ENCODE measurements around the gene CACNA1B.

CACNA1B gene

GRCh38 chr9:137853392-137853995 lies 24.1 kb upstream of the CACNA1B start:
- TF ChIP-seq ZBTB7A (IDR thresholded peaks at IDR 0.05; ENCODE audit: low read depth) (no peak), MAX (IDR thresholded peaks at IDR 0.05) (no peak), NFIC (IDR thresholded peaks at IDR 0.05) (no peak)

- TF ChIP-seq CEBPB (IDR thresholded peaks at IDR 0.05) (no peak), YY1 (IDR thresholded peaks at IDR 0.05; ENCODE audit: low read depth) (no peak), MAX (IDR thresholded peaks at IDR 0.05) (no peak), NFIC (IDR thresholded peaks at IDR 0.05) (no peak), ZBTB7A (IDR thresholded peaks at IDR 0.05; ENCODE audit: low read depth) (no peak), REST (IDR thresholded peaks at IDR 0.05; ENCODE audit: low read depth) (no peak), FOXM1 (IDR thresholded peaks at IDR 0.05; ENCODE audit: borderline replicate concordance, low read depth) (no peak), CREB1 (IDR thresholded peaks at IDR 0.05; ENCODE audit: low read depth) (no peak), EP300 (IDR thresholded peaks at IDR 0.05; ENCODE audit: borderline replicate concordance) (no peak), TEAD4 (IDR thresholded peaks at IDR 0.05) (no peak), RAD21 (IDR thresholded peaks at IDR 0.05; ENCODE audit: low read depth) (no peak), USF1 (IDR thresholded peaks at IDR 0.05) (no peak), EGR1 (IDR thresholded peaks at IDR 0.05) (no peak), TAF1 (IDR thresholded peaks at IDR 0.05; ENCODE audit: low read depth) (no peak), TCF12 (IDR thresholded peaks at IDR 0.05; ENCODE audit: low read depth) (no peak)
Measured at GRCh38 chr9:137860361-137860760, 17.2 kb upstream of the CACNA1B start.

GRCh38 chr9:137865581-137866145 lies 11.9 kb upstream of the CACNA1B start:
- TF ChIP-seq ZBTB7A (IDR thresholded peaks at IDR 0.05; ENCODE audit: low read depth), result no peak
- TF ChIP-seq EGR1 (IDR thresholded peaks at IDR 0.05), result no peak
- TF ChIP-seq RAD21 (IDR thresholded peaks at IDR 0.05; ENCODE audit: low read depth), result no peak
- TF ChIP-seq TAF1 (IDR thresholded peaks at IDR 0.05; ENCODE audit: low read depth), result no peak
- TF ChIP-seq CEBPB (IDR thresholded peaks at IDR 0.05), result no peak
- no peak for TF ChIP-seq CREB1 (IDR thresholded peaks at IDR 0.05; ENCODE audit: low read depth)

DNA sequence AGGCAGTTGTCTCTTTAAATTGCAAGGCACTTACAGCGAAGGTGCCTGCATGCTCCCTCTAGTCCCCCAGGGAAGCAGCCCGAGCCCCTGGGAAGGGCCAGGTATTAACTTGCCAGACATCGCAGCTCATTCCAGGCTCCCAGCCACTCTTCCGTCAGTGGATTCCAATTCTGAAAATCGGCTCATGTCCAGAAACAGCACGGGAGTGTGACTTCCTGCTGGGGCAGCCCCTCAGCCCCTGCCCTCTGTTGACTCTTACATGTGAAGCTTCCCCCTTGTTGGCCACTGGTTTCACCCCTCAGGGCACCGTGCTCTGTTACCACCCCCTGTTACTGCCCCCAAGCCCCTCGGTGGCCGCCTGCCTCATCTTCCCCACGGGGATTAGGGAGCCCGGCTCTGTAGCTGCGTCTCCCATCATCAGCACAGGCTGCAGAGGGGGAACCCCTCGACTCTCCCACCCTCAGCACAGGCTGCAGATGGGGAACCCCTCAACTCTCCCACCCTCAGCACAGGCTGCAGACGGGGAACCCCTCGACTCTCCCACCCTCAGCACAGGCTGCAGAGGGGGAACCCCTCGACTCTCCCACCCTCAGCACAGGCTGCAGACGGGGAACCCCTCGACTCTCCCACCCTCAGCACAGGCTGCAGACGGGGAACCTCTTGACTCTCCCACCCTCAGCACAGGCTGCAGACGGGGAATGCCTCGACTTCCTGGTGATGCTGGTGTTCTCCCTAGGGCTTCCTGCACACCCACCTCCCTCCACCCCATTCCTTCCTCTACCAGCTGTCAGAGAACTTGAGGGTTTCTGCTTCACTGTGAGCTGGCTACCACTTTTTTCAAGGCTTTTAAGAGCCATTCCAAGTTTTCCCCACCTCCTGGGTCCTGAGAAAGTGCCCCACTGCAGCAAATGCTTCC lies 11.1 kb upstream of the CACNA1B start:
- no peak for TF ChIP-seq CREB1 (IDR thresholded peaks at IDR 0.05; ENCODE audit: low read depth)
- no peak for TF ChIP-seq TAF1 (IDR thresholded peaks at IDR 0.05; ENCODE audit: low read depth)
- no peak for TF ChIP-seq YY1 (IDR thresholded peaks at IDR 0.05; ENCODE audit: low read depth)
- TF ChIP-seq FOXM1 (IDR thresholded peaks at IDR 0.05; ENCODE audit: borderline replicate concordance, low read depth), result no peak
- TF ChIP-seq CEBPB (IDR thresholded peaks at IDR 0.05), result no peak
- no peak for TF ChIP-seq ZBTB7A (IDR thresholded peaks at IDR 0.05; ENCODE audit: low read depth)
- no peak for TF ChIP-seq EP300 (IDR thresholded peaks at IDR 0.05; ENCODE audit: borderline replicate concordance)
- no peak for TF ChIP-seq TEAD4 (IDR thresholded peaks at IDR 0.05)
- no peak for TF ChIP-seq TCF12 (IDR thresholded peaks at IDR 0.05; ENCODE audit: low read depth)
- TF ChIP-seq EGR1 (IDR thresholded peaks at IDR 0.05), result no peak
- TF ChIP-seq NFIC (IDR thresholded peaks at IDR 0.05), result no peak
- no peak for TF ChIP-seq USF1 (IDR thresholded peaks at IDR 0.05)

GRCh38 chr9:137870432-137870831 lies 7.2 kb upstream of the CACNA1B start:
- TF ChIP-seq CEBPB (IDR thresholded peaks at IDR 0.05) (no peak), USF1 (IDR thresholded peaks at IDR 0.05) (no peak), CREB1 (IDR thresholded peaks at IDR 0.05; ENCODE audit: low read depth) (no peak), EP300 (IDR thresholded peaks at IDR 0.05; ENCODE audit: borderline replicate concordance) (no peak), TAF1 (IDR thresholded peaks at IDR 0.05; ENCODE audit: low read depth) (no peak), REST (IDR thresholded peaks at IDR 0.05; ENCODE audit: low read depth) (no peak), NFIC (IDR thresholded peaks at IDR 0.05) (no peak), FOXM1 (IDR thresholded peaks at IDR 0.05; ENCODE audit: borderline replicate concordance, low read depth) (no peak), RAD21 (IDR thresholded peaks at IDR 0.05; ENCODE audit: low read depth) (no peak), TEAD4 (IDR thresholded peaks at IDR 0.05) (no peak), EGR1 (IDR thresholded peaks at IDR 0.05) (no peak)

Measured in Ishikawa (cell line).